Subcutaneous adipose tissue (tissue), 4 donors: Measurements from ENCODE around the gene SOX11. TPM values are rescaled to one million over a fixed set of nuclear protein-coding genes. Genes with fewer than 3 reads are reported as not detected.

Source experiments
- total RNA-seq, 4 donors: library from RNA; depleted of rRNA; stranded (reverse); fragments of >200 nt; gene quantifications; one replicate each; pipeline ENCODE4 v1.1.0, GENCODE V29; 2016
- TF ChIP-seq, protein P1 (sequence below): fragments of 450-650 bp; IDR thresholded peaks from one replicate; pipeline ENCODE4 v1.5.1; 2016; ENCODE audit warnings: low read depth, mild to moderate bottlenecking, control low read depth, antibody characterized with exemption, moderate library complexity

Gene SOX11
- total RNA-seq, 4 donors from 2014 or later: not detected

DNA sequence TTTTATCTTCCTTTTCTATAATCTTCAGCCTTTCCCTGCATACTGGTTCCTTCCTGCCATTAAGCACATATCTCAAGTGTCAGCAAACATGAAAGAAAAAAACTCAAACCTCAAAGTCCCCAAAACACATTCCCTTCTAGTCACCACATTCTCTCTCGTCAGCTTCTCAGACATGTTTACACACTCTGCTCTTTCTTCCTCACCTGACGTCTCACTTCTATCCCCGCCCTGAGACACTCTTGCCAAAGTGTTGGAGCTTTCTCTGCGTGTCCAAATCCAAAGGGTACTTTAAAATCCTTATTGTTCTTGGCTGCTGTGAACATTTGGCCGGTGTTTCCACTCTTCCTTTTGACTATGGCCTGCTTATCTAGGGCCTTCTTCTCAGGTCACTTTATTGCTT, 47.9 kb downstream of the SOX11 start:
- TF ChIP-seq, protein P1, sequence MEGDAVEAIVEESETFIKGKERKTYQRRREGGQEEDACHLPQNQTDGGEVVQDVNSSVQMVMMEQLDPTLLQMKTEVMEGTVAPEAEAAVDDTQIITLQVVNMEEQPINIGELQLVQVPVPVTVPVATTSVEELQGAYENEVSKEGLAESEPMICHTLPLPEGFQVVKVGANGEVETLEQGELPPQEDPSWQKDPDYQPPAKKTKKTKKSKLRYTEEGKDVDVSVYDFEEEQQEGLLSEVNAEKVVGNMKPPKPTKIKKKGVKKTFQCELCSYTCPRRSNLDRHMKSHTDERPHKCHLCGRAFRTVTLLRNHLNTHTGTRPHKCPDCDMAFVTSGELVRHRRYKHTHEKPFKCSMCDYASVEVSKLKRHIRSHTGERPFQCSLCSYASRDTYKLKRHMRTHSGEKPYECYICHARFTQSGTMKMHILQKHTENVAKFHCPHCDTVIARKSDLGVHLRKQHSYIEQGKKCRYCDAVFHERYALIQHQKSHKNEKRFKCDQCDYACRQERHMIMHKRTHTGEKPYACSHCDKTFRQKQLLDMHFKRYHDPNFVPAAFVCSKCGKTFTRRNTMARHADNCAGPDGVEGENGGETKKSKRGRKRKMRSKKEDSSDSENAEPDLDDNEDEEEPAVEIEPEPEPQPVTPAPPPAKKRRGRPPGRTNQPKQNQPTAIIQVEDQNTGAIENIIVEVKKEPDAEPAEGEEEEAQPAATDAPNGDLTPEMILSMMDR: no peak

DNA sequence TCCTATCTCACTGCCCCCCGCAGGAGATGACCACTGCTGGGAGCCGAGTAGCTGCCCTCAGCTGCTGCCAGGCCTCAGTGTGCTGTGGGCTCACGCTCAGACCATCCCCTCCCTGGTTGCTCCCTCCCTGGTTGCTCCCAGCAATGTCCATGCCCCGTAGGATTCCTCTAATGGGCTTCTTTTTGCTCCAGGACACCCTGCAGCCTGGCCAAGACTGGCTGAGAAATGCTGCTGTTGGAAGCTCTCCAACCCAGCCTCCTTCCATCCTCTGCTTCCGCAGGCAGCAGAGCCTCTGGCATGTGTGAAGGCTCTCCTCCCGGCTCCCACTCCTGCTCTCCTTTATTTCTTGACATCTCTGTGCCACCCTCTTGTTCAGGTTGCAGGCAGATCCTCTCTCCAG, 48.6 kb downstream of the SOX11 start:
- TF ChIP-seq, protein P1: no peak

DNA sequence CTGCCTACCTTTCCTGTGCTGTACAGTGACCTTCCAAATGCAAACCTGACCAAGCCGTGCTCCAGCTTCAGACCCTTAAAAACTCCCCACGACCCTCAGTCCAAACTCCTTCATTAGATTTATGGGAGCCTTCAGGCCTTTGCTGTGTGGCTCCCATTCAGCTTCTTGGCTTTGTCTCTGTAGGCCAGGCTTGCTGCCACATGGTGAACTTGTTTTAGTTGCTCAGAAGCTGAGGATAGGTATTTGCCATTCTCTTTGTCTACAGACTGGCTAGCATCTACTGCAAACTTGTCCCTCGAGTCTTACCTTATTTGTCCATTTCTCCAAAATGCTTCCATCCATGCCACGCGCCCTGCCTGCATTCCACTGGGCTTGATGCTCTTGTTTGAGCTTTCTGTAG, 49.1 kb downstream of the SOX11 start:
- TF ChIP-seq, protein P1: no peak

DNA sequence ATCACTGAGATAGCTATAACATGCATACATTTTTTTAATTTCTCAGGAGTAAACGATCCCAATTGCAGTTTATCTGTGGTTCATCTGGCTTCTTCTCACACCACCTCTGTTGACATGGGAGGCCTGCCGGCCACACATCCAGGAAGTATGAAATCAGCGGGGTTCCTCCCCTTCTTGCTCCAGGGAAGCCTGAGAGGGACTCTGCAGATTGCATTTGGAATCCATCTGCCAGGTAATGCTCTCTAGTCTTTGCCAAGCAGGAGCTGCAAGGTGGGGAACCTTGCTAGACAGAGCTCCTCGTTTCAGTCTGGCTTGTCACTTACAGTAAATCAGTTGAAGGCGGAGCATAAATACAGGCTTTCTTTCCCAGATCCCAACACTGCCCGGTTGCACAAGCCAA, 49.9 kb downstream of the SOX11 start:
- TF ChIP-seq, protein P1: no peak

DNA sequence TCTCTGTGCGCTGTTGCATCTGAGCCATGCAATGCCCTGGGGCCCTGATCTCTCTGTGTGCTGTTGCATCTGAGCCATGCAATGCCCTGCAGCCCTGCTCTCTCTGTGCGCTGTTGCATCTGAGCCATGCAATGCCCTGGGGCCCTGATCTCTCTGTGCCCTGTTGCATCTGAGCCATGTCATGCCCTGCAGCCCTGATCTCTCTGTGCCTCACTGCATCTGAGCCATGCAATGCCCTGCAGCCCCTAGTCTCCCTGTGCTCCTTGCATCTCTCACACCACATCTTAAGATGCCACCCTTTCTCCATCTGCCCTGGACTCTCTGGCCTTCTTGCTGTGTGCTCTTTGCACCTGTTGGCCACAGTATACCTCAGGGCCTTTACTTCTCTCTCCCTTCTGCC, 56.2 kb downstream of the SOX11 start:
- TF ChIP-seq, protein P1: no peak

DNA sequence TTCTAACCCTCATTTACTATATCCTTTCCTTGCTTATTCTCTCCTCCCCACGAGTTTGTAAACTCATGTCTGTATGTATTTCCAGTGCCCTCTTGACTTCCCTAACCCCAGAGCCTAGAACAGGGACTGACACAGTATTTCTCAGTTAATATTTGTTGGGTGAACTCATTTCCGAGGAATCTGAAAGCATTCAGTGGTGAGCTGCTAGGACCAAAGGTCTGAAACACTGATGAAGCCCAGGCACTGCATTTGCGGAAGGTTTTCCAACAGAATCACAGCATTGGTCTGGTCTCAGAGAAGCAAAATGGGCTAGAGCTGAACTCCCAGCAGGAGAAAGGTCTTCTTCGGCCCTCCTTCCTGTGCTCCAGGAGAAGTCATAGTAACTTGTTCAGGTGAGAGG, 56.8 kb downstream of the SOX11 start:
- TF ChIP-seq, protein P1: no peak

DNA sequence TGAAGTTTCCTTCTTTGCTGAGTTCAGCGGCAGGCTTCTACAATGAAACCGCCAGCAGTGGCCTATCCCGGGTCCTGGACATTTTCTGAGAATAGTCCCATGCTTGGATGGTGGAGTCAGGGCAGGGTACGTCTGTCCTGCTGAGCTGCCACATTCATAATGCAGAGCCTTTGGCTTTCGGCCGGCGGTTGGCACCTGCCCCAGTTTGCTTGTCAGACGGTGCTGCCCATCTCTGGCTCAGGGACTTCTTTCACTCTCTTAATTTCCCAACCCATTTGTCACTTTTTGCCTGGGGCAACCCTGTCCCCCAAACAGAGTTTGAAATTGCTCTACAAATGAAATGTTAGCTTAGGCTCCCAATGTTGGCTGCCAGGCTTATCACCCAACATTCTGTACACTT, 57.2 kb downstream of the SOX11 start:
- TF ChIP-seq, protein P1: no peak
